ENCODE results near the gene IFRD2. TPM values are rescaled to one million over a fixed set of nuclear protein-coding genes. Genes with fewer than 3 reads are reported as not detected.

The IFRD2 gene
- total RNA-seq, 4 donors from 2014 or later = 63.9 to 96.5 (median 88.4) TPM

DNA sequence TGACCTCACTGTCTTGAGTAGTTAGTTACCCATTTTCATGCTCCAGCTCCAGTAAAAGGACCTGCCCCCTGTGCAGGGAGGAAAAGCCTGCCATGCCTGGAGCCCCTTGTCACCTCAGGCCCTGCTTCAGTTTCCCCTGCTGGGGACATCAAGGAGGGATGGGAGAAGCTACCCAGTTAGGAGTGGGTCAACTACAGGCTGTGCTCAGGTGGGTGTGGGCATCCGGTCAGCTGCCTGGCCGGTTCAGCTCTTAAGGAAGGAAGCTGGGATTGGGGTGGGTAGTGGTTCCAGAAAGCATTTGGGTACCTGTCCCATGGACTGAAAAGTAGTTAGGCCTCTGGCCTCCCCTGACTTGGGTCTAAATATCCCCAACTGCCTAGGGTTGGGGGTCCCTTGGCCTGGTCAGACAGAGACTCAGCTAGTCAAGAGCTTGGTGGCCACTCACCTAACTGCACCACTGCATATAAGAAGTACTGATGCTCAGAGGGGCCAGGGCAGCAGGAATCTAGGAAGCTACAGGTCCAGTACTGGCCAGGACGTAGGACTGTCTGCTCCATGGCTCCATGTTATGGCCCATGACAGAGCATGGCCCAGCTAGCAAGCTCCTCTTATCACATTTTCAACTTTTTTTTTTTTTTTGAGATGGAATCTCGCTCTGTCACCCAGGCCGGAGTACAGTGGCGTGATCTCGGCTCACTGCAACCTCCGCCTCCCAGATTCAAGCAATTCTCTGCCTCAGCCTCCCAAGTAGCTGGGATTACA, 12.8 kb downstream of the IFRD2 start:
- Histone ChIP-seq H3K4me3 (replicated peaks in 1 of 3) (no peak overlapping the region), H3K27me3 (no peaks in the 10 kb centered on the region), H3K9me3 (no peaks in the 10 kb centered on the region), H3K36me3 (no peaks in the 10 kb centered on the region), H3K4me1 (peaks cover 0 to 2% of the 10 kb centered on the region in 2 donors), H3K27ac (no peak overlapping the region)
- intact Hi-C loops (cut with DNase I) = no loop called here
- TF ChIP-seq POLR2A (IDR thresholded peaks at IDR 0.05) (no peak), CTCF (IDR thresholded peaks at IDR 0.05) (no peak)
- WGBS, 2 donors = 86 to 88% methylated on average over 8 of the region's 8 CpGs
- DNase-seq = no peak

- no peak within 1 kb of the TSS for H3K4me3 ChIP-seq (replicated peaks in 1 of 3)
- no peak within 1 kb of the TSS for H3K27ac ChIP-seq
- DNase-seq = no peak
- H3K9me3 ChIP-seq = no peaks in the 10 kb centered on the region
- TF ChIP-seq POLR2A (IDR thresholded peaks at IDR 0.05) (no peak), CTCF (IDR thresholded peaks at IDR 0.05) (no peak)
- no peaks in the 10 kb centered on the region for H3K27me3 ChIP-seq
- H3K36me3 ChIP-seq = no peaks in the 10 kb centered on the region
- WGBS, 2 donors = 89% methylated on average over 1 of the region's 2 CpGs; no CpG with 5 or more reads in 1 of the 2 donors
- intact Hi-C loops (cut with DNase I) = no loop called here
- peaks cover under 1 to 8% of the 10 kb centered on the region in 2 donors for H3K4me1 ChIP-seq
Measured at GRCh38 chr3:50278880-50279224, 13.4 kb downstream of the IFRD2 start, which contains the start of gene LSMEM2. Gene LSMEM2, plus strand, starts transcription at chr3:50279087. Its CDS starts 27 bp downstream, at chr3:50279114.

GRCh38 chr3:50278123-50278879, 13.9 kb downstream of the IFRD2 start:
- no peak for DNase-seq
- intact Hi-C loops (cut with DNase I) = no loop called here

DNA sequence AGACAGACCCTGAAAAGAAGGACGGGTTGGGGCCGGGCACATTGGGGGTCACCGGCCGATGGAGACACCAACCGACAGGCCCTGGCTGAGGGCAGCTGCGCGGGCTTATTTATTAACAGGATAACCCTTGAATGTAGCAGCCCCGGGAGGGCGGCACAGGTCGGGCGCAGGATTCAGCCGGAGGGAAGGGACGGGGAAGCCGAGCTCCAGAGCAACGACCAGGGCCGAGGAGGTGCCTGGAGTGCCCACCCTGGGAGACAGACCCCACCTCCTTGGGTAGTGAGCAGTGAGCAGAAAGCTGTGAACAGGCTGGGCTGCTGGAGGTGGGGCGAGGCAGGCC, 15.5 kb downstream of the IFRD2 start:
- Histone ChIP-seq H3K27ac (no peak overlapping the region), H3K9me3 (no peaks in the 10 kb centered on the region), H3K36me3 (no peaks in the 10 kb centered on the region), H3K27me3 (no peaks in the 10 kb centered on the region), H3K4me1 (peaks cover 9 to 23% of the 10 kb centered on the region in 2 donors), H3K4me3 (replicated peaks in 1 of 3) (no peak overlapping the region)
- intact Hi-C loops (cut with DNase I) = no loop called here
- WGBS, 2 donors = 82 to 84% methylated on average over 17 of the region's 17 CpGs
- TF ChIP-seq POLR2A (IDR thresholded peaks at IDR 0.05) (no peak), CTCF (IDR thresholded peaks at IDR 0.05) (no peak)
- DNase-seq = no peak

More at GRCh38 chr3:50278123-50278879, 13.9 kb downstream of the IFRD2 start:
- Histone ChIP-seq H3K36me3 (no peaks in the 10 kb centered on the region), H3K4me3 (replicated peaks in 1 of 3) (no peak overlapping the region), H3K27ac (no peak overlapping the region), H3K4me1 (peaks cover 6 to 14% of the 10 kb centered on the region in 2 donors), H3K9me3 (no peaks in the 10 kb centered on the region), H3K27me3 (no peaks in the 10 kb centered on the region)
- TF ChIP-seq POLR2A (IDR thresholded peaks at IDR 0.05) = no peak
- TF ChIP-seq CTCF (IDR thresholded peaks at IDR 0.05) = no peak
- WGBS, 2 donors = 77 to 91% methylated on average over 4 of the region's 4 CpGs
